Keratinocyte (primary cell): ENCODE measurements around the gene HLA-DRB1. TPM values are rescaled to one million over a fixed set of nuclear protein-coding genes. Genes with fewer than 3 reads are reported as not detected.

ENCODE experiments used
- DNase-seq: peaks from one replicate; pipeline ENCODE4 v3.0.0-alpha.2; 2011; ENCODE audit warnings: low read depth, missing footprints, low spot score
- FAIRE-seq: peaks from 2 replicates; lab custom pipeline; 2011; peaks lifted over from hg19 to GRCh38; lab: Jason Lieb, UNC
- H2AFZ ChIP-seq: 2 replicates; pipeline ENCODE4 v1.6.0; 2012; ENCODE audit warnings: low read length, control low read depth, inconsistent platforms; ENCODE audit not compliant: control insufficient read depth
- H3K27ac ChIP-seq: 2 replicates; pipeline ENCODE4 v1.5.1; 2011; ENCODE audit warnings: low read length; ENCODE audit not compliant: control insufficient read depth, insufficient read depth
- H3K27me3 ChIP-seq: 3 replicates; pipeline ENCODE4 v1.6.0; 2011; ENCODE audit warnings: low read length; ENCODE audit not compliant: control insufficient read depth, insufficient read depth; ENCODE audit errors: extremely low read depth
- H3K36me3 ChIP-seq, 2 experiments: 2 replicates in 1 of 2; 3 replicates in 1 of 2; pipeline ENCODE4 v1.5.1; 2011; ENCODE audit warnings: low read length in 2 of 2, mild to moderate bottlenecking in 1 of 2; ENCODE audit not compliant: control insufficient read depth in 2 of 2, insufficient read depth in 2 of 2; ENCODE audit errors: extremely low read depth in 1 of 2
- H3K4me1 ChIP-seq: 3 replicates; pipeline ENCODE4 v1.5.1; 2011; ENCODE audit warnings: low read length; ENCODE audit not compliant: control insufficient read depth, insufficient read depth; ENCODE audit errors: extremely low read depth
- H3K4me2 ChIP-seq: 3 replicates; pipeline ENCODE4 v1.6.0; 2011; ENCODE audit warnings: low read depth, low read length; ENCODE audit not compliant: control insufficient read depth, insufficient read depth; ENCODE audit errors: extremely low read depth
- H3K4me3 ChIP-seq, 3 experiments: fragments of 200-600 bp in 1 of 3; sonication (generic) in 1 of 3; 2 replicates in 2 of 3; 3 replicates in 1 of 3; pipeline ENCODE4 v1.5.1; 2011 to 2016; ENCODE audit warnings: low read length in 3 of 3, mild to moderate bottlenecking in 3 of 3, control low read depth in 2 of 3, inconsistent platforms in 1 of 3, low read depth in 1 of 3, mixed read lengths in 1 of 3, mixed run types in 1 of 3, moderate library complexity in 1 of 3; ENCODE audit not compliant: control insufficient read depth in 2 of 3, insufficient read depth in 2 of 3; ENCODE audit errors: extremely low read depth in 1 of 3
- H3K79me2 ChIP-seq: 2 replicates; pipeline ENCODE4 v1.6.0; 2012; ENCODE audit warnings: low read length; ENCODE audit not compliant: control insufficient read depth, insufficient read depth
- H3K9ac ChIP-seq: 3 replicates; pipeline ENCODE4 v1.6.0; 2011; ENCODE audit warnings: low read length; ENCODE audit not compliant: control insufficient read depth, insufficient read depth; ENCODE audit errors: extremely low read depth
- H3K9me1 ChIP-seq: 3 replicates; pipeline ENCODE4 v1.6.0; 2011; ENCODE audit warnings: low read length; ENCODE audit not compliant: control insufficient read depth, insufficient read depth; ENCODE audit errors: extremely low read depth
- H3K9me3 ChIP-seq: 2 replicates; pipeline ENCODE4 v1.5.1; 2012; ENCODE audit warnings: low read depth, low read length; ENCODE audit not compliant: control insufficient read depth
- H4K20me1 ChIP-seq: 3 replicates; pipeline ENCODE4 v1.6.0; 2011; ENCODE audit warnings: low read length; ENCODE audit not compliant: control insufficient read depth, insufficient read depth; ENCODE audit errors: extremely low read depth
- EZH2 ChIP-seq: IDR thresholded peaks from one replicate; pipeline ENCODE4 v1.6.1; 2012; ENCODE audit warnings: inconsistent platforms, mild to moderate bottlenecking, low read length, moderate library complexity
- dilution Hi-C: fragments of 300-500 bp; cut with MboI; formaldehyde crosslinking; loops from one replicate; pipeline ENCODE4 v1.7.0; 2020; ENCODE audit warnings: low sequenced_read_pairs; ENCODE audit not compliant: extremely low pct_ligation_motif_present
- polyA plus RNA-seq, 5 experiments: library from polyadenylated mRNA; depleted of rRNA in 3 of 5; stranded (reverse) in 3 of 5; stranded (forward) in 1 of 5; unstranded in 1 of 5; fragments of >200 nt; gene quantifications; 1 replicate in 1 of 5; 2 replicates in 3 of 5; 3 replicates in 1 of 5; pipeline versions ENCODE4 v1.2.1 to v1.2.3, GENCODE V29; 2011 to 2012; ENCODE audit warnings: missing spikeins in 2 of 5, low read depth in 1 of 5, low replicate concordance in 1 of 5
- TF ChIP-seq, protein P1 (sequence below), 3 experiments: IDR thresholded peaks in 1 of 3; conservative IDR thresholded peaks in 1 of 3; optimal IDR thresholded peaks in 1 of 3; 2 replicates in 2 of 3; 3 replicates in 1 of 3; pipeline versions ENCODE3 to v1.5.1; 2011; ENCODE audit warnings: low read length in 3 of 3, mild to moderate bottlenecking in 3 of 3, moderate library complexity in 2 of 3, control low read depth in 1 of 3, inconsistent platforms in 1 of 3; ENCODE audit not compliant: insufficient read depth in 2 of 3; ENCODE audit errors: extremely low read depth in 1 of 3

Gene HLA-DRB1
- polyA plus RNA-seq, 1 donor (not counting 4 experiments of a cell fraction or from before 2014, with no cell fraction given): 0.12 TPM

DNA sequence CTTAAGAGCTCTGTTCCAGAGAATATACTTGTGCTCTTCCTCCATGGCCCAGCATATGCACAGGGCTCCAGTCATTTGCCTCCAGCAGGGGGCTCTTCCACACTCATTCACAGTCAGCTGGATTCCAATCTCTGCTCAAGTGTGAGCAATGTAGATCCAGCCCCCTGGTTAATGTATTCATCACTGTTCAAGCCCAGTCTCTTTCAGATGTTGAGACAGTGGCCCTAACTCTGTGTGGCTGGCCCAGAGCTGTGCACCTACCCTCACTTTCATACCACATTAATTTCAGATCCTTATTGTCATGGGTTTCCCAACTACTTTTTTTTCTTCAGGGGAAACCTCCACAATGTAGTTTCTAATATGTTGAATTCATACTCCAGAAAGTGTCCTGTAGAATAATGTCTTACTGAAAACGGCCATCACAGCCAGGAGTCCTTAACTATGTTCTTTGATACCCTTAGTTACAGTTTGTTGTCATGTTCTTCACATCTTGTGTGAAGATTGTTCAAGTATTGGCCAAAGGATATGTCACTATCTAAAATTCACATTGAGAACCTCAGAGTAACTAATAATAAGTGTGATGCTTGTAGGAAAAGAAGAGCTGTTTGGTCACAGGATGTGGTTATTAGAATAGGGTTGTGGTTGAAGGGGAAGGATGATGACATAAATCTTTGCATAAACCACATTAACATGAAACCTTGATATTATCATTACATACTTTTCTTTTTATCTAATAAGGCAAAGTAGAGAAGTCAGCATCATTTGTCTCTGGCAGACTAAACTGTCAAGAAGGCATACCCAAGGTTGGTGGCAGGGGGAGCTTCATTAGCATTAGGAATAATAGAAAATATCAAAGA, 33.1 kb upstream of the HLA-DRB1 start:
- no peaks in the 10 kb centered on the region for H3K9me1 ChIP-seq
- FAIRE-seq (peak; percentile 68), DNase-seq (no peak)
- H2AFZ ChIP-seq: no peak overlapping the region
- H3K27ac ChIP-seq: no peak overlapping the region
- H3K9me3 ChIP-seq: no peaks in the 10 kb centered on the region
- TF ChIP-seq, protein P1, sequence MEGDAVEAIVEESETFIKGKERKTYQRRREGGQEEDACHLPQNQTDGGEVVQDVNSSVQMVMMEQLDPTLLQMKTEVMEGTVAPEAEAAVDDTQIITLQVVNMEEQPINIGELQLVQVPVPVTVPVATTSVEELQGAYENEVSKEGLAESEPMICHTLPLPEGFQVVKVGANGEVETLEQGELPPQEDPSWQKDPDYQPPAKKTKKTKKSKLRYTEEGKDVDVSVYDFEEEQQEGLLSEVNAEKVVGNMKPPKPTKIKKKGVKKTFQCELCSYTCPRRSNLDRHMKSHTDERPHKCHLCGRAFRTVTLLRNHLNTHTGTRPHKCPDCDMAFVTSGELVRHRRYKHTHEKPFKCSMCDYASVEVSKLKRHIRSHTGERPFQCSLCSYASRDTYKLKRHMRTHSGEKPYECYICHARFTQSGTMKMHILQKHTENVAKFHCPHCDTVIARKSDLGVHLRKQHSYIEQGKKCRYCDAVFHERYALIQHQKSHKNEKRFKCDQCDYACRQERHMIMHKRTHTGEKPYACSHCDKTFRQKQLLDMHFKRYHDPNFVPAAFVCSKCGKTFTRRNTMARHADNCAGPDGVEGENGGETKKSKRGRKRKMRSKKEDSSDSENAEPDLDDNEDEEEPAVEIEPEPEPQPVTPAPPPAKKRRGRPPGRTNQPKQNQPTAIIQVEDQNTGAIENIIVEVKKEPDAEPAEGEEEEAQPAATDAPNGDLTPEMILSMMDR (optimal IDR thresholded peaks at IDR 0.05 in 1 of 3, IDR thresholded peaks at IDR 0.05 in 1 of 3, conservative IDR thresholded peaks at IDR 0.05 in 1 of 3; ENCODE audit: extremely low read depth in 1 of 3, insufficient read depth in 2 of 3, low read length in 3 of 3): peak; percentile 45 to 74 (median 73)
- TF ChIP-seq EZH2: no peak
- H3K4me3 ChIP-seq: no peak overlapping the region
- H3K4me1 ChIP-seq: peaks cover 6% of the 10 kb centered on the region
- H3K79me2 ChIP-seq: no peaks in the 10 kb centered on the region
- H3K36me3 ChIP-seq: no peaks in the 10 kb centered on the region
- H4K20me1 ChIP-seq: no peaks in the 10 kb centered on the region
- H3K4me2 ChIP-seq: peak overlapping the region; percentile 40
- H3K27me3 ChIP-seq: no peaks in the 10 kb centered on the region
- no peak overlapping the region for H3K9ac ChIP-seq
- dilution Hi-C loops: no loop called here

DNA sequence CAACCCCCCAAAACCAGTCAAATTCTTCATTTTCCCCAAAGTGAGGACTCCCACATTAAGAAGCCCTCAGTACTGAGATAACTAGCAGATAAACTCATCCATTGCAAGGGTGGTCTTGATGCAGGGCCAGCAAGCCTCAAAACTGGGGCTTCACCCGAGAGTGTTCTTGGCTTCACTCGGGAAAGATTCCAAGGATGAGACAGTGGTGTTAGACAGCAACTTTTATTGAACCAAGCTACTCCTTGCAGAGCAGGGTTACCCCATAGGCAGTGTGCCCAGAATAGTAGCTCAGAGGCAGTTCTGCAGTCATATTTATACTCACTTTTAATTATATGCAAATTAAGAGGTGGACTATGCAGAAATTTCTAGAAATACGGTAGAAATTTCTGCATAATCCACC, 31.7 kb upstream of the HLA-DRB1 start:
- Histone ChIP-seq H4K20me1 (no peaks in the 10 kb centered on the region), H3K9me3 (no peaks in the 10 kb centered on the region), H3K9me1 (no peaks in the 10 kb centered on the region), H3K4me2 (no peak overlapping the region), H2AFZ (no peak overlapping the region), H3K27ac (no peak overlapping the region), H3K27me3 (no peaks in the 10 kb centered on the region), H3K36me3 (no peaks in the 10 kb centered on the region), H3K79me2 (no peaks in the 10 kb centered on the region), H3K4me3 (no peak overlapping the region), H3K9ac (no peak overlapping the region), H3K4me1 (peaks cover 6% of the 10 kb centered on the region)
- no peak for TF ChIP-seq EZH2
- TF ChIP-seq, protein P1 (optimal IDR thresholded peaks at IDR 0.05 in 1 of 3, IDR thresholded peaks at IDR 0.05 in 1 of 3, conservative IDR thresholded peaks at IDR 0.05 in 1 of 3; ENCODE audit: extremely low read depth in 1 of 3, insufficient read depth in 2 of 3, low read length in 3 of 3): no peak
- FAIRE-seq (no peak), DNase-seq (no peak)
- dilution Hi-C loops: no loop called here
